IPS-11a (cell line): ENCODE data around the gene SH3RF3.

Source experiments
- H3K4me3 ChIP-seq: one replicate; pipeline ENCODE4 v1.5.1; 2013; ENCODE audit warnings: low read depth, low read length, control low read depth

Gene SH3RF3

DNA sequence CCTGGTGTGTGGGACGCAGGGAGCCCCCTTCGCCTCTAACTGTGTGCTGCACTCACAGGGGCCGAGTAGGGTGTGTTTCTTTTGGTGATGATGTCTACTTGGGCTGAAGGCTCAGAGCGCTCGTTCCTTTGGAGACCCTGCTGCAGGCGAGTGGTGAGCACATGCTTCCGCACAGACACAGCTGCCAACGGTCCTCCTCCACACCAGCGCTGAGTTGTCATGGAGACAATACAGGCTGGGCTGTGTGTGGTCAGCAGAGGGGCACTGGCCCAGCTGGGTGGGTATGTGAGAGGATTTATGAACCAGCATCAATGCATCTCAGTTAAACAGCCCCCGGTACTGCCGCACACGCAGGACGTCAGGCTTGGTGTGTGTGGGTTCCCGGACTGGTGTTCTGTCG lies 143.5 kb downstream of the SH3RF3 start:
- H3K4me3 ChIP-seq = no peak overlapping the region

GRCh38 chr2:109275120-109276012 lies 146.4 kb downstream of the SH3RF3 start:
- no peak overlapping the region for H3K4me3 ChIP-seq

DNA sequence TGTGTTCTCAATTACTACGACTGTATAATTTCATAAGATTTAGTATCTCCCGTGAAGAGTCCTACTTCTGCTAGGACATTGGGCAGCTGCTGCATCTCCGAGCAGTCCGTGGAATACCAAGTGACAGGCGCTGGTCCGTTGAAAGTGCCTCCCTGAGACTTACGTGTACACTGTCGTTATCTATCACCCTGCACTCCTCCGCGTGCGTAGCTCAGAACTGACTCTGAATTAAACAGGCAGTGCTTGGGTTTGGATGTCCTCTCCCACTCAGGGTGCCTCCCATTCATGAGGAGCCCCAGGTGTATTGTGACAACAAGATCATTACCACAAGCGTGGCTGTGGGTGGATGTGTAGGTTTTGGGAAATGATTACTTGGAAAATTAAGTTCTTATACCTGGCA lies 148.4 kb downstream of the SH3RF3 start:
- no peak overlapping the region for H3K4me3 ChIP-seq

DNA sequence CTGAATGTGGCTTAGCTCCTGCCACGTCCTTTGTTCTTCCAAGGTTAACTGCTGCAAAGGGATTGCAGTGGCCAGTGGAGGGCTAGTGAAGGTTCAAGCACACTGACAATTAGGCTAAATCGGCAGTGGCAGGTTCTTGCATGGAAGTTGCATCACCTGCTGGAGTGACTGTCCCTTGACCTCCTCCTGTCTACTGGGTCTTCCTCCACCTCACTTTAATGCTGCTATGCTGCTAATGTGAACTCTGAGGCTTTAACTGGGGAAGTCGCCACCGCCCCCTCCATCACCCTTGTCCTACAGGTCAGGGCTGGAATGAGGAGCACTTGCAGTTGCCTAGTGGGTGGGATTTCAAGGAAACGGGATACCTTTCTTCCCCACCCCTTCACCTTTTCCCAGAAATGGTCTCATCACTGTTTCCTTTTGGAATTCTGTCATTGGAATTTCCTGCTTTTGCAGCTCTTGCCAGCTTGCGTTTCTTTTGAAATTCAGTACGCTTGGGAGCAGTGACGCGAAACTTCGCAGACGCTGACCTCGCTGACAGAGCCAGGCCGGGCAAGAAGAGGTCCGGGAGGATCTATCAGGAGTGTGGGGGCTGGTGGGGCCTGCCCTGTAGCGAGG lies 150.3 kb downstream of the SH3RF3 start:
- H3K4me3 ChIP-seq = no peak overlapping the region

DNA sequence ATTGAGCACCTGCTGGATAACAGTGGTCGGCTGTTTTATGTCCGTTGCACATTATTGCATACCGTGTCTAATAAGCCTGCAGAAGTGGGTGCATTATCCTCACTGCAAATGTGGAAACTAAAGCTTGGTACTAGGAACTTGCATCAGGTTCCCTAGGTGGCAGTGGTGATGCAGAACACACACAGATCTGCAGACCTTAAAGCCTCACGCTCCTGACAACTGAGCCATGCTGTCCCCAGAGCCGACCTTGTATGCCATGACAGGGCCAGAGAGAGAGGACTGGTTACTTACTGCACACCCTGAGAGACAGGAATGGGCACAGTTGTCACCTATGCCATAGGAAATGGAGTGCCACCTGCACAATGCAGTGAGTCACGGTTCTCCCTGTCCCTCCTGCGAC lies 151.8 kb downstream of the SH3RF3 start:
- H3K4me3 ChIP-seq = no peak overlapping the region

- no peak overlapping the region for H3K4me3 ChIP-seq
Measured at GRCh38 chr2:109282360-109282759, 153.4 kb downstream of the SH3RF3 start.

GRCh38 chr2:109282865-109283264 lies 153.9 kb downstream of the SH3RF3 start:
- H3K4me3 ChIP-seq = no peak overlapping the region

DNA sequence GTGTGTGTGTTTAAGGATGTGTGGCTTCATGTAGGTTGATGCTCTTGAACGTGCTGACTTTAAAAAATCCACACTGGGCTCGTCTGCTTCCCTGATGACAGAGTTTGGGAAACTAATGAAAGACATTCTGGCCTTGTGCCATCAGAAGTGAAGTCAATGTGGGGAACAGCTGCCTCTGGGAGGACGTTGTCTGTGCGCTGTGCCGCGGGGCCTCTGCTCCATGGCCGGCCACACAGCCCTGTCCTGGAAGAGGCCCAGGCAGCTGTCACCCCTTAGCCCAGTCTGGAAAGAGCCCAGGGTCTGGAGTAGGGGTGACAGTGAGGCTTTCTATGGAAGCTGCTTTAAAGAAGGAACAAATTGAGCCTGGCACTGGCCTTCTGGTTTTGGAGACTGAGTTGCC lies 155.8 kb downstream of the SH3RF3 start:
- H3K4me3 ChIP-seq = no peak overlapping the region

DNA sequence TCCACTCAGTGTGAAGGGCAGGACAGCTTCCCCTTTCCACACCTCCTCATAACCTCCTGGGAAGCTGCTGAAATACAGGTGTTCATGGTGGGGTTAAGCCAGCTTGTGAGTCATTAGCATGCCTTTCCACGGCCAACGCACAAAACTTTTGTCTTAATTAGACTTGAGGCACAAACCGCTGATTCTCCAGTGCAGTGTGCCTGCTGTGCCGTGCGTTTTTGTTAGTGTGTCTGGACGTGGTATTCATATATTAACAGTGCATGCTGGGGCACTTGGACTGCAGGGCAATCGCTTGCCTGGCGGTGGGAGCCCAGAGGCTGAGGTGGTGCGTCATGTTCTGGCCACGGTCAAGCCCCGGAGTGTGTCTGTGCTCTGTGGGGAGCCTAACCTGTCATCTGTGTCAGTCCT lies 156.2 kb downstream of the SH3RF3 start:
- H3K4me3 ChIP-seq = no peak overlapping the region

DNA sequence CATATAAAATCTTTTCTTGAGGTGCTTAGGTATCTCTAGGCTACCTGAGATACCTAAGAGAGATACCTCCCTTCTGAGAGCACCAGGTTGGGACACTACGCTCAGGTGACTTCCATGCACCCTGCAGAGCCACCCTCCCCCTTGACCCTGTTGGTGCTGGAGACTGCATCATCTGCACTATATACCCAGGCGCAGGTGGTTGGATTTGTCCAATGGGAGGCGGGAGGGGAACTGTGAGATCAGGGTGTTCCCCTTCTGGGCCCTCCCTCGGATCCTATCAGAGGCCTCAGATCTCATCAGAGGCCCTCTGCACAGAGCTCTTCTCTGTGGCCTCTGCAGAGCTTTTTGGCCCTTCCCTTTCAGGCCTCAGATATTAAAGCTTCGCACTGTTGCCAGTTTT lies 158.4 kb downstream of the SH3RF3 start:
- no peak overlapping the region for H3K4me3 ChIP-seq

- no peak overlapping the region for H3K4me3 ChIP-seq
Measured at GRCh38 chr2:109287838-109288237, 158.8 kb downstream of the SH3RF3 start.

DNA sequence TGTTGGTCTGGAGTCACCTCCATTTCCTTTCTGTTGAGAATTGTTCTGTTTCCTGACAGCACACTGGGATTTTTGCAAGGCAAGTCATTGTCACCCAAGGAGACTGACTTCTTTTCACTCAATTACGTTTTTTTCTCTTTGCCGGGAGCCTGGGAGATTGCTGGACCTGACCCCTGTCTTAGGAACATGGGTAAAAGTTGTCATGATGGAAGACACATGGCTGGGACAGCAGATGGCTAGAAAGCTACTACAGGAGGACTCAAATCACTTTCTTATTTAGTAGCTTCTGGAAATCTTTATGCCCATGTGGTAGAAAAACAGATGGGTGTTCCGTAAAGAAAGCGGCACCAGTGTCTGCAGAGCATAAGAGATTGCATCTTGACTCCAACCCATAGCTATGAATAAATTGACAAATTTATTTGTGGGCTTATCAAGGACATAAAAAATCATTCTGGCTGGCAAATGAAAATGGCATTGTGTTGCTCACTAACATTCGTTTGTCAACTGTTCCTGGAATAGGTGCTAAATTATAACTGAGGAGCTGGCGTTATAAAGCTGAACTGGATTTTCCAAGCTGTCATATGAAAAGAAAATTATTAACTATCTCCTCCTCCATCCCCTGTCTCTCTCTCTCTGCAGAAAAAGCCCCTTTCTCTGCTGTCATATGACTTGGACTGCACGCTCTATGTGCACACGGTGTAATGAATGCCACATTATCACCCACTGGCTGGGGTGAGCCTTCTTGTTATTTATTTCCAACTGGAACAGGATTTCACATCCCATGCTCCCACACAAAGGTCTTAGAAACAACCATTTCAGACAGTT lies 159.8 kb downstream of the SH3RF3 start:
- H3K4me3 ChIP-seq = no peak overlapping the region

GRCh38 chr2:109289504-109290222 lies 160.7 kb downstream of the SH3RF3 start:
- H3K4me3 ChIP-seq = no peak overlapping the region

- no peak overlapping the region for H3K4me3 ChIP-seq
Measured at GRCh38 chr2:109290887-109291643, 162.1 kb downstream of the SH3RF3 start.

- no peak overlapping the region for H3K4me3 ChIP-seq
Measured at GRCh38 chr2:109292386-109292785, 163.4 kb downstream of the SH3RF3 start.

DNA sequence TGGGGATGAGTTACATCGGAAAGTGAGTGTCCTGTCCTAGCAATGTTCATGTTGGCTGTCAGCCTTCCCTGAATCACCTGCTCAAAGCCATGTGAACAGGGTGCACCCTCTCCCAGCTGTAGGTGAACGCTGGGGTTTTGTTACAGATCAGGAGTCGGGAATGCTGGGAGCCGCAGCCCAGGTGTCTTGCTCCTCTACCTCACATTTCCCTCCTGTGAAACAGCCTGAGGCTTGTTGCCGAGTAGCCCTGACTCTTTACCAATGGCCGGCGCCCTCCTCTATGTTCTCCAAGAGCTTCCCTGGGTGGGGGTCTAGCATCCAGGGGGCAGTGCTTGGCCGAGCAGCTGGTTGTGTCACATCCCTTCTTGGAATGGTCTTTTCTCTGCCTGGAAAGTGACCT lies 164.7 kb downstream of the SH3RF3 start:
- no peak overlapping the region for H3K4me3 ChIP-seq

- H3K4me3 ChIP-seq = no peak overlapping the region
Measured at GRCh38 chr2:109294523-109294922, 165.5 kb downstream of the SH3RF3 start.

DNA sequence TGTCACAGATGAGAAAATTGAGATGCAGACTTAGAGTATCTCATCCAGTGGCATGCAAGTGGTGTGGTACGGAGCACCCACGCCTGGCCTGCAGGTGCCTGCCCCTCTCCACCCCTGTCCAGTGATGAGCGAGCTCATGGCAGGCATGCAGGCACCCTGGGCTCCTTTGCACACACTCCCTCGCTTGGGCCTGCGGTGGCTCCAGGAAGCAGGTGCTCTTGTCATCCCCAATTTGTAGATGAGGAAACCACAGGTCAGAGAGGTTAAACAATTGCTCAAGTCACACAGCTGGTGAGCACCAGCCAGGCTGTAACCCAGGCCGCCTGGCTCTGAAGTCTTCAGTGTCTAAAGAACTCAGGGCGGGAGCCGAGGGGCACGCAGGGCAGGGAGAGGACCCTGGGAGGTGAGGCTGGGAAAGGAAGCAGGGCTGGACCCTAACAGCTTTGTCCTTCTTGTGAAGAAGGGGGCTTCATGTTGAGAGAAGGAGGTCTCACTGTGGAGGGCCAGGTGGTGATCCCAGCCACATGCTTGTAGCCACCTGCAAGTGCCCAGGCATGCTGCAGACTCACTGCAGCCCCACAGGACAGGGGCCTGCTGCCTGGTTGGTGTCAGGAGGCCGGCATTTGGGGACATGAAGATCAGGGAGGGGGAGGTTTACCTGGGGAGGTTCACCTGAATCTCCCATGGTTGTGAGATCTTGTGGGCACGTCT lies 166.2 kb downstream of the SH3RF3 start:
- H3K4me3 ChIP-seq = no peak overlapping the region

GRCh38 chr2:109295781-109296117 lies 166.7 kb downstream of the SH3RF3 start:
- H3K4me3 ChIP-seq = no peak overlapping the region
